RWPE1 (cell line): ENCODE results near the gene COLEC12.

Source experiments
- CTCF ChIA-PET: fragments of 350-600 bp; sonication (Branson Sonifier 250); formaldehyde crosslinking; extraction: SDS; loops from one replicate; lab custom pipeline; 2021; lab: Yijun Ruan, JAX
- POLR2A ChIA-PET: fragments of 400-600 bp; formaldehyde crosslinking; extraction: SDS; loops from one replicate; lab custom pipeline; 2020; ENCODE audit warnings: antibody characterized with exemption; ENCODE audit not compliant: low non-redundant PET; lab: Yijun Ruan, JAX
- DNase-seq: peaks from one replicate; pipeline ENCODE4 v3.0.0; 2012; ENCODE audit warnings: low spot score
- H3K27ac ChIP-seq: fragments of 450-650 bp; 2 replicates; pipeline ENCODE4 v1.5.1; 2017
- TF ChIP-seq, protein P1 (sequence below): fragments of 450-650 bp; conservative IDR thresholded peaks from 2 replicates; pipeline ENCODE4 v1.5.1; 2017; ENCODE audit warnings: low read depth, mild to moderate bottlenecking

The COLEC12 gene

DNA sequence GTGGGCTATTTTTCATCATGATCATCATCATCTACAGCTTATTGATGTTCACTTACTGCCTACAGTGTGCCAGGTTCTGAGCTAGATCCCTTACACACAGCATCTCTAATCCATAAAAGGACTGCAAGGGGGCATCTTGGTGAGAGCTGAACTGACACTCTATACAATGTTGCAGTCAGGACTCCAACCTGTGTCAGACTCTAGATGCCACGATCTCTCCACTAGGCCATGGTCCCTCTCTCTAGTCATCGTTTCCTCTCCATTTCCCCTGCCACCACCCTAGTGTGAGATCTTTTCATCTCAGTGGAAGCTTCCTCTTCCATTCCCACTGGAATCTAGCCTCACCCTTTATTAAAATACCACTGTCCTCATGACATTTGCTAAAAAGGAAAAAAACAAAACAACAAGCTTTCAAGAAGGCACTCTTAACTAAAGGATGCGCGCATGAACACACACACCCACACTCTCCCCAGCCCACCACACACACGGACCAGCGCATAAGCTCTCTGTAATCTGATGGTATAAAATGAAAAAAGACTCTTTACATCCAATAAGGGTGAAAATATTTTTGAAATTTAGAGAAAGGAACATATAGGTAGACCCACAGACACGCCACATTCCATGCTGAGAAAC is 139.3 kb downstream of the COLEC12 start:
- POLR2A ChIA-PET: no interaction called here
- no peak overlapping the region for H3K27ac ChIP-seq
- no peak for DNase-seq
- TF ChIP-seq, protein P1, sequence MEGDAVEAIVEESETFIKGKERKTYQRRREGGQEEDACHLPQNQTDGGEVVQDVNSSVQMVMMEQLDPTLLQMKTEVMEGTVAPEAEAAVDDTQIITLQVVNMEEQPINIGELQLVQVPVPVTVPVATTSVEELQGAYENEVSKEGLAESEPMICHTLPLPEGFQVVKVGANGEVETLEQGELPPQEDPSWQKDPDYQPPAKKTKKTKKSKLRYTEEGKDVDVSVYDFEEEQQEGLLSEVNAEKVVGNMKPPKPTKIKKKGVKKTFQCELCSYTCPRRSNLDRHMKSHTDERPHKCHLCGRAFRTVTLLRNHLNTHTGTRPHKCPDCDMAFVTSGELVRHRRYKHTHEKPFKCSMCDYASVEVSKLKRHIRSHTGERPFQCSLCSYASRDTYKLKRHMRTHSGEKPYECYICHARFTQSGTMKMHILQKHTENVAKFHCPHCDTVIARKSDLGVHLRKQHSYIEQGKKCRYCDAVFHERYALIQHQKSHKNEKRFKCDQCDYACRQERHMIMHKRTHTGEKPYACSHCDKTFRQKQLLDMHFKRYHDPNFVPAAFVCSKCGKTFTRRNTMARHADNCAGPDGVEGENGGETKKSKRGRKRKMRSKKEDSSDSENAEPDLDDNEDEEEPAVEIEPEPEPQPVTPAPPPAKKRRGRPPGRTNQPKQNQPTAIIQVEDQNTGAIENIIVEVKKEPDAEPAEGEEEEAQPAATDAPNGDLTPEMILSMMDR: no peak
- CTCF ChIA-PET: no interaction called here

GRCh38 chr18:360676-361075 is 139.8 kb downstream of the COLEC12 start:
- POLR2A ChIA-PET: no interaction called here
- TF ChIP-seq, protein P1: no peak
- CTCF ChIA-PET: no interaction called here
- H3K27ac ChIP-seq: no peak overlapping the region
- no peak for DNase-seq

DNA sequence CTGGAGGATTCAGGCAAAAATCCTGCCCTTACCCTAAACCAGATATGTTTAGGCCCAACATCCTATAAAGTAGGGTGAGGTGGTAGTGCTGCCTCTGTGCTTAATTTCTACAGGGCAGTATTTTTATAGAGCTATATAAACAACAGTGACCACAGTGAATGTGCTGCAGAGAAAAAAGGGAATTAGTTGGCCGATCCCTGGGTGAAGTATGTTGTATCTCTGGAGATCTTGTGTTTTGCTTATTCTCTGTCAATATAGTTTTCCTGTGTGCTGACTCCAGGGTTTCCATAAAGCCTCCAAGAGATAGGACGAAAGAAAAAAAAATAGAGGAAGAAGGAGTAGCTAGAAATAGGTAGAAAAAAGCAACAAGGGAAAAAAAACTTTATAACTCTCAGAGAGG is 143.7 kb downstream of the COLEC12 start:
- no peak for DNase-seq
- POLR2A ChIA-PET: no interaction called here
- TF ChIP-seq, protein P1: no peak
- CTCF ChIA-PET: no interaction called here
- no peak overlapping the region for H3K27ac ChIP-seq

GRCh38 chr18:355678-356077 is 144.8 kb downstream of the COLEC12 start:
- ChIA-PET POLR2A (no interaction called here), CTCF (no interaction called here)
- TF ChIP-seq, protein P1: no peak

DNA sequence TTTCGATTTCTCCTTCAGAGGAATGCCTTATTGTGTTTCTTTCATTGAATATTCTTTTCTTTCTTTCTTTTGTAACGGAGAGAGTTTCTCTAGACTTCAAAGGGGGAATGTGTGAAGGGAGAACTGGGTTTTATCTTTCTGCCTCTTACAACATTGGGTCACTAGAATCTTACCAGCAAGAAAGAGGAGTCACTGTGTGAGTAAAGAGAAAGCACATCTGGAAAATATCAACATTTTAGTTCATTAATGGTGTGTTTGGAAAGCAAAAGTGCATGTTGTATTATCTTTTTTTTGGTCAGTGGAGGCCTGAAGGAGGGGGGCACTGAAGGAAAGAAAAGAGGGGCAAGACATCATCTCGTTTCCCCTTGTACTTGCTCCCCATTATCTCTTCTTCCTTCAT is 146.0 kb downstream of the COLEC12 start:
- TF ChIP-seq, protein P1: no peak
- no peak overlapping the region for H3K27ac ChIP-seq
- no peak for DNase-seq
- POLR2A ChIA-PET: no interaction called here
- CTCF ChIA-PET: no interaction called here

More at GRCh38 chr18:355678-356077, 144.8 kb downstream of the COLEC12 start:
- no peak for DNase-seq
- no peak overlapping the region for H3K27ac ChIP-seq

- CTCF ChIA-PET: no interaction called here
- DNase-seq: peak; percentile 15
Observed at GRCh38 chr18:354003-354402, 146.5 kb downstream of the COLEC12 start.

More at GRCh38 chr18:354003-354402, 146.5 kb downstream of the COLEC12 start:
- H3K27ac ChIP-seq: no peak overlapping the region
- POLR2A ChIA-PET: no interaction called here
- TF ChIP-seq, protein P1: no peak
